ENCODE measurements around the gene TFDP2. TPM values are rescaled to one million over a fixed set of nuclear protein-coding genes. Genes with fewer than 3 reads are reported as not detected.

Gene TFDP2
- total RNA-seq, 1 experiment from 2014 or later = 137 TPM

- peaks cover 20% of the 10 kb centered on the region for H3K4me1 ChIP-seq
- H3K27ac ChIP-seq = no peak overlapping the region
- H3K9me3 ChIP-seq (replicated peaks) = no peaks in the 10 kb centered on the region
- no peak overlapping the region for H3K4me3 ChIP-seq
- H3K36me3 ChIP-seq = peaks cover 44% of the 10 kb centered on the region
- no peaks in the 10 kb centered on the region for H3K27me3 ChIP-seq
- no peak for DNase-seq
Measured at GRCh38 chr3:141963301-141963700, 186.0 kb downstream of the TFDP2 start.

- peaks cover 45% of the 10 kb centered on the region for H3K36me3 ChIP-seq
- no peaks in the 10 kb centered on the region for H3K27me3 ChIP-seq
- peak overlapping the region; percentile 49 for H3K27ac ChIP-seq
- H3K4me1 ChIP-seq = peaks cover 22% of the 10 kb centered on the region
- peak; percentile 76 to 84 for DNase-seq
- H3K4me3 ChIP-seq = no peak overlapping the region
- H3K9me3 ChIP-seq (replicated peaks) = no peaks in the 10 kb centered on the region
Measured at GRCh38 chr3:141960731-141961130, 188.6 kb downstream of the TFDP2 start.

GRCh38 chr3:141959589-141960554, 189.5 kb downstream of the TFDP2 start:
- Histone ChIP-seq H3K36me3 (peaks cover 45% of the 10 kb centered on the region), H3K4me3 (no peak overlapping the region), H3K9me3 (replicated peaks) (no peaks in the 10 kb centered on the region), H3K4me1 (peaks cover 26% of the 10 kb centered on the region), H3K27ac (peak overlapping the region; percentile 49), H3K27me3 (no peaks in the 10 kb centered on the region)
- DNase-seq = no peak

- H3K9me3 ChIP-seq (replicated peaks) = no peaks in the 10 kb centered on the region
- peaks cover 32% of the 10 kb centered on the region for H3K36me3 ChIP-seq
- peaks cover 31% of the 10 kb centered on the region for H3K4me1 ChIP-seq
- H3K27me3 ChIP-seq = no peaks in the 10 kb centered on the region
- peak overlapping the region; percentile 7 for H3K4me3 ChIP-seq
- DNase-seq = peak; percentile 92 to 96
- peak overlapping the region; percentile 97 for H3K27ac ChIP-seq
Measured at GRCh38 chr3:141955175-141955574, 194.2 kb downstream of the TFDP2 start.

GRCh38 chr3:141952611-141953010, 196.7 kb downstream of the TFDP2 start:
- DNase-seq = no peak
- H3K27me3 ChIP-seq = no peaks in the 10 kb centered on the region
- no peak overlapping the region for H3K4me3 ChIP-seq
- no peaks in the 10 kb centered on the region for H3K9me3 ChIP-seq (replicated peaks)
- H3K36me3 ChIP-seq = peaks cover 18% of the 10 kb centered on the region
- peaks cover 23% of the 10 kb centered on the region for H3K4me1 ChIP-seq
- H3K27ac ChIP-seq = no peak overlapping the region

GRCh38 chr3:141950572-141951493, 198.5 kb downstream of the TFDP2 start:
- H3K4me3 ChIP-seq = no peak overlapping the region
- no peak for DNase-seq
- no peaks in the 10 kb centered on the region for H3K27me3 ChIP-seq
- H3K9me3 ChIP-seq (replicated peaks) = no peaks in the 10 kb centered on the region
- H3K27ac ChIP-seq = no peak overlapping the region
- H3K4me1 ChIP-seq = peaks cover 31% of the 10 kb centered on the region
- peaks cover 14% of the 10 kb centered on the region for H3K36me3 ChIP-seq

- Histone ChIP-seq H3K36me3 (peaks cover 14% of the 10 kb centered on the region), H3K27me3 (no peaks in the 10 kb centered on the region), H3K27ac (no peak overlapping the region), H3K4me3 (no peak overlapping the region), H3K9me3 (replicated peaks) (no peaks in the 10 kb centered on the region), H3K4me1 (peaks cover 31% of the 10 kb centered on the region)
- no peak for DNase-seq
Measured at GRCh38 chr3:141949972-141950371, 199.4 kb downstream of the TFDP2 start.

- Histone ChIP-seq H3K4me3 (no peak overlapping the region), H3K9me3 (replicated peaks) (no peaks in the 10 kb centered on the region), H3K27me3 (no peaks in the 10 kb centered on the region), H3K36me3 (peaks cover 14% of the 10 kb centered on the region), H3K27ac (no peak overlapping the region), H3K4me1 (peaks cover 25% of the 10 kb centered on the region)
- no peak for DNase-seq
Measured at GRCh38 chr3:141949399-141949798, 199.9 kb downstream of the TFDP2 start.

- H3K27me3 ChIP-seq = no peaks in the 10 kb centered on the region
- H3K27ac ChIP-seq = peak overlapping the region; percentile 27
- no peaks in the 10 kb centered on the region for H3K9me3 ChIP-seq (replicated peaks)
- H3K36me3 ChIP-seq = peaks cover 6% of the 10 kb centered on the region
- DNase-seq = peak; percentile 82 to 88
- peaks cover 13% of the 10 kb centered on the region for H3K4me1 ChIP-seq
- no peak overlapping the region for H3K4me3 ChIP-seq
Measured at GRCh38 chr3:141945726-141946485, 203.4 kb downstream of the TFDP2 start.

GRCh38 chr3:141942006-141942405, 207.3 kb downstream of the TFDP2 start:
- Histone ChIP-seq H3K27ac (no peak overlapping the region), H3K4me3 (no peak overlapping the region), H3K27me3 (no peaks in the 10 kb centered on the region), H3K36me3 (no peaks in the 10 kb centered on the region), H3K9me3 (replicated peaks) (no peaks in the 10 kb centered on the region), H3K4me1 (peaks cover 24% of the 10 kb centered on the region)
- no peak for DNase-seq

GRCh38 chr3:141941093-141941492, 208.3 kb downstream of the TFDP2 start:
- Histone ChIP-seq H3K4me1 (peaks cover 19% of the 10 kb centered on the region), H3K9me3 (replicated peaks) (no peaks in the 10 kb centered on the region), H3K27me3 (no peaks in the 10 kb centered on the region), H3K27ac (no peak overlapping the region), H3K36me3 (no peaks in the 10 kb centered on the region), H3K4me3 (no peak overlapping the region)
- DNase-seq = no peak

GRCh38 chr3:141940194-141940776, 209.1 kb downstream of the TFDP2 start:
- H3K27me3 ChIP-seq = no peaks in the 10 kb centered on the region
- no peaks in the 10 kb centered on the region for H3K9me3 ChIP-seq (replicated peaks)
- H3K36me3 ChIP-seq = no peaks in the 10 kb centered on the region
- peak; percentile 86 to 91 for DNase-seq
- peaks cover 12% of the 10 kb centered on the region for H3K4me1 ChIP-seq
- H3K27ac ChIP-seq = peak overlapping the region; percentile 2; the same call in 1 of the 2 replicates
- no peak overlapping the region for H3K4me3 ChIP-seq

- H3K4me3 ChIP-seq = no peak overlapping the region
- H3K9me3 ChIP-seq (replicated peaks) = no peaks in the 10 kb centered on the region
- H3K27me3 ChIP-seq = no peaks in the 10 kb centered on the region
- no peak overlapping the region; the same call in 1 of the 2 replicates for H3K27ac ChIP-seq
- H3K4me1 ChIP-seq = peaks cover 12% of the 10 kb centered on the region
- no peaks in the 10 kb centered on the region for H3K36me3 ChIP-seq
- no peak for DNase-seq
Measured at GRCh38 chr3:141939759-141940158, 209.6 kb downstream of the TFDP2 start.

GRCh38 chr3:141938011-141938500, 211.3 kb downstream of the TFDP2 start:
- H3K4me3 ChIP-seq = no peak overlapping the region
- no peak for DNase-seq
- H3K4me1 ChIP-seq = peaks cover 19% of the 10 kb centered on the region
- H3K9me3 ChIP-seq (replicated peaks) = no peaks in the 10 kb centered on the region
- no peaks in the 10 kb centered on the region for H3K27me3 ChIP-seq
- no peaks in the 10 kb centered on the region for H3K36me3 ChIP-seq
- no peak overlapping the region for H3K27ac ChIP-seq

All from SJCRH30 (cell line).